WTC11 (cell line): ENCODE data around the gene ADCY2. TPM values are rescaled to one million over a fixed set of nuclear protein-coding genes. Genes with fewer than 3 reads are reported as not detected.

ENCODE experiments used
- ATAC-seq: fragments of 200-7000 bp; cut with Tn5 transposase; 2 replicates; pipeline ENCODE4 v1.10.0; 2021; ENCODE audit warnings: mild to moderate bottlenecking, moderate library complexity
- CTCF ChIA-PET: fragments of 300-600 bp; sonication (Branson Sonifier 250); formaldehyde crosslinking; loops from one replicate; lab custom pipeline; 2021; ENCODE audit warnings: antibody characterized with exemption; lab: Charles Lee
- POLR2A ChIA-PET: fragments of 350-600 bp; sonication (Branson Sonifier 250); formaldehyde crosslinking; loops from one replicate; lab custom pipeline; 2021; ENCODE audit warnings: antibody characterized with exemption; lab: Charles Lee
- DNase-seq: peaks from one replicate; pipeline ENCODE4 v3.0.0; 2021; ENCODE audit warnings: low spot score
- H3K27ac Mint-ChIP-seq: 2 replicates; pipeline ENCODE4 v1.8.0; 2021; ENCODE audit warnings: mixed read lengths
- H3K27me3 Mint-ChIP-seq: 2 replicates; pipeline ENCODE4 v1.8.0; 2021; ENCODE audit warnings: low read depth, mild to moderate bottlenecking, moderate library complexity, mixed read lengths
- H3K36me3 Mint-ChIP-seq: 2 replicates; pipeline ENCODE4 v1.8.0; 2021; ENCODE audit warnings: mixed read lengths
- H3K4me1 Mint-ChIP-seq: 2 replicates; pipeline ENCODE4 v1.8.0; 2022; ENCODE audit warnings: mixed read lengths
- H3K4me3 Mint-ChIP-seq: 2 replicates; pipeline ENCODE4 v1.8.0; 2021; ENCODE audit warnings: mild to moderate bottlenecking, moderate library complexity, mixed read lengths
- H3K9me3 Mint-ChIP-seq: 2 replicates; pipeline ENCODE4 v1.8.0; 2021; ENCODE audit warnings: mixed read lengths
- AFF4 ChIP-seq: sonication (generic); formaldehyde crosslinking; IDR thresholded peaks from 2 replicates; pipeline ENCODE4 v1.8.1; 2023; ENCODE audit warnings: mild to moderate bottlenecking, missing genetic modification reagents, borderline replicate concordance
- ARID4B ChIP-seq: sonication (generic); formaldehyde crosslinking; IDR thresholded peaks from 2 replicates; pipeline ENCODE4 v1.8.0; 2023; ENCODE audit warnings: missing genetic modification reagents, mild to moderate bottlenecking, borderline replicate concordance
- GRHL2 ChIP-seq: fragments of 250-450 bp; sonication (Bioruptor Pico); IDR thresholded peaks from 2 replicates; pipeline ENCODE4 v1.8.0; 2022; ENCODE audit warnings: mild to moderate bottlenecking, moderate library complexity; ENCODE audit not compliant: insufficient replicate concordance, severe bottlenecking
- MAX ChIP-seq: sonication (generic); formaldehyde crosslinking; IDR thresholded peaks from 2 replicates; pipeline ENCODE4 v1.8.0; 2022; ENCODE audit warnings: mild to moderate bottlenecking, missing genetic modification reagents
- NFATC4 ChIP-seq: fragments of 250-450 bp; sonication (Bioruptor Pico); IDR thresholded peaks from 2 replicates; pipeline ENCODE4 v1.9.0; 2021; ENCODE audit warnings: mild to moderate bottlenecking
- ZNF416 ChIP-seq: fragments of 250-450 bp; sonication (Bioruptor Pico); IDR thresholded peaks from 2 replicates; pipeline ENCODE4 v1.9.0; 2021; ENCODE audit warnings: mild to moderate bottlenecking, inconsistent platforms
- ZNF671 ChIP-seq: fragments of 250-450 bp; sonication (Bioruptor Pico); IDR thresholded peaks from 2 replicates; pipeline ENCODE4 v1.8.0; 2021; ENCODE audit warnings: mild to moderate bottlenecking
- total RNA-seq: library from RNA; stranded (reverse); gene quantifications from 3 replicates; pipeline ENCODE4 v1.2.3, GENCODE V29; 2021
- TF ChIP-seq, protein P1 (sequence below): fragments of 250-450 bp; sonication (Bioruptor Pico); IDR thresholded peaks from 2 replicates; pipeline ENCODE4 v1.9.0; 2021; ENCODE audit warnings: moderate library complexity, mild to moderate bottlenecking, inconsistent platforms, borderline replicate concordance
- TF ChIP-seq, protein P2 (sequence below): sonication (generic); formaldehyde crosslinking; IDR thresholded peaks from 2 replicates; pipeline ENCODE4 v1.8.1; 2023; ENCODE audit warnings: mild to moderate bottlenecking, missing genetic modification reagents
- TF ChIP-seq, protein P3 (sequence below): fragments of 250-450 bp; sonication (Bioruptor Pico); conservative IDR thresholded peaks from 2 replicates; pipeline ENCODE4 v1.9.0; 2021; ENCODE audit warnings: mild to moderate bottlenecking

Gene ADCY2
- total RNA-seq, 1 experiment from 2014 or later, result 142 TPM

DNA sequence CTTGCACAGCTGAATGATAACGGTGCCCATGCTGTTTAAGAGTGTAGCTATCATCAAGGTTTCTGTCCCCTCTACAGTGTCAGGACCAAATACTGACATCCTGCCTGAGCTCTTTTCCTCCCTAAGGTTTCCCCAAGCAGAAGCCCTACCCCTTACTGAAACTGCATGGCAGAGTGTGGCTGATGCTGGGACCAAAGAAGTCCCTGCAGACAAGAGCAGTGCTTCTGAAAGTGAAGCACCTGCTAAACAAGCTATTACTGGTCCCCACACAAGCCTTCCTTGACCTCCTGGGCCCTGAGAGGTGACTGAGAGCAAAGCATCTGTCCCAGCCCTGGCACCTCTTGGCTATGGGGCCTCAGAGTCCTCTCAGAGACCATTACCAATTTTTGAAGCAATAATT is 398.9 kb downstream of the ADCY2 start (continued):
- TF ChIP-seq, protein P1, sequence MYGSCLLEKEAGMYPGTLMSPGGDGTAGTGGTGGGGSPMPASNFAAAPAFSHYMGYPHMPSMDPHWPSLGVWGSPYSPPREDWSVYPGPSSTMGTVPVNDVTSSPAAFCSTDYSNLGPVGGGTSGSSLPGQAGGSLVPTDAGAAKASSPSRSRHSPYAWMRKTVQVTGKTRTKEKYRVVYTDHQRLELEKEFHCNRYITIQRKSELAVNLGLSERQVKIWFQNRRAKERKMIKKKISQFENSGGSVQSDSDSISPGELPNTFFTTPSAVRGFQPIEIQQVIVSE (CRISPR knock-in tag), result no peak

GRCh38 chr5:7795306-7795705 is 399.4 kb downstream of the ADCY2 start:
- Mint-ChIP-seq H3K9me3 (no peaks in the 10 kb centered on the region), H3K27ac (no peak overlapping the region; the same call in 1 of the 2 replicates), H3K4me1 (peaks cover 21% of the 10 kb centered on the region), H3K27me3 (no peaks in the 10 kb centered on the region), H3K36me3 (peaks cover 30% of the 10 kb centered on the region), H3K4me3 (no peak overlapping the region)
- ChIA-PET CTCF (interaction anchor here (1.2 kb wide), 1 partner anchor 40 kb away, joined by 4 read pairs; no protein-coding TSS in a partner anchor), POLR2A (no interaction called here)
- TF ChIP-seq NFATC4 (CRISPR knock-in tag), result no peak
- no peak for TF ChIP-seq MAX (CRISPR knock-in tag)
- TF ChIP-seq GRHL2 (CRISPR knock-in tag), result no peak
- TF ChIP-seq, protein P2, sequence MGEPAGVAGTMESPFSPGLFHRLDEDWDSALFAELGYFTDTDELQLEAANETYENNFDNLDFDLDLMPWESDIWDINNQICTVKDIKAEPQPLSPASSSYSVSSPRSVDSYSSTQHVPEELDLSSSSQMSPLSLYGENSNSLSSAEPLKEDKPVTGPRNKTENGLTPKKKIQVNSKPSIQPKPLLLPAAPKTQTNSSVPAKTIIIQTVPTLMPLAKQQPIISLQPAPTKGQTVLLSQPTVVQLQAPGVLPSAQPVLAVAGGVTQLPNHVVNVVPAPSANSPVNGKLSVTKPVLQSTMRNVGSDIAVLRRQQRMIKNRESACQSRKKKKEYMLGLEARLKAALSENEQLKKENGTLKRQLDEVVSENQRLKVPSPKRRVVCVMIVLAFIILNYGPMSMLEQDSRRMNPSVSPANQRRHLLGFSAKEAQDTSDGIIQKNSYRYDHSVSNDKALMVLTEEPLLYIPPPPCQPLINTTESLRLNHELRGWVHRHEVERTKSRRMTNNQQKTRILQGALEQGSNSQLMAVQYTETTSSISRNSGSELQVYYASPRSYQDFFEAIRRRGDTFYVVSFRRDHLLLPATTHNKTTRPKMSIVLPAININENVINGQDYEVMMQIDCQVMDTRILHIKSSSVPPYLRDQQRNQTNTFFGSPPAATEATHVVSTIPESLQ (CRISPR knock-in tag), result no peak
- TF ChIP-seq ZNF671 (CRISPR knock-in tag), result no peak
- no peak for TF ChIP-seq ZNF416 (CRISPR knock-in tag)
- TF ChIP-seq AFF4 (CRISPR knock-in tag), result no peak
- TF ChIP-seq, protein P3, sequence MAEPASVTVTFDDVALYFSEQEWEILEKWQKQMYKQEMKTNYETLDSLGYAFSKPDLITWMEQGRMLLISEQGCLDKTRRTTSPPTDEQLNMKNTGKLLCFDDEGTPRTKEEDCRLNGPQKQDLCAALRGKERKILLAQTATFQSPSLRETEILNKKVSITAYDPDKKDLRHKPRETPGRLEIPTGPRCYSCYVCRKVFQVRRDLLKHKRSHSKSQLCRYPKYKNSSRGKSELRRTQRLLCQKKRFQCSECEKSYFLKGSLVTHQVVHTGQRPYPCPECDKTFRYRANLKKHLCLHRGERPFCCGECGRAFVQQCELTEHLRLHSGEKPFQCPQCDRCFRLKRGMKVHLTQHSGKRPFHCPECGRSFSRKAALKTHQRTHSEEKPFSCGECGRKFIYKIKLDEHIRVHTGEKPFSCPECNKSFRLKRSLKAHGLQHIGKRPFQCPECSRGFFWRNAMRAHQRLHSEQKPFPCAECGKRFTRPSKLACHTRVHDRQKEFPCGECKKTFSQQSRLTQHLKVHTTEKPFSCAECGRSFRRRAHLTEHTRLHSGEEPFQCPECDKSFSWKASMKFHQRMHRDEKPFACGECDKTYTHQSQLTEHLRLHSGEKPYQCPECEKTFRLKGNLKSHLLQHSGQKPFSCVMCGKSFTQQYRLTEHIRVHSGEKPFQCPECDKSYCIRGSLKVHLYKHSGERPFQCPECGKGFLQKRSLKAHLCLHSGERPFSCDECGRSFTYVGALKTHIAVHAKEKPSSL, result no peak
- no peak for TF ChIP-seq ARID4B (CRISPR knock-in tag)
- ATAC-seq (no peak; the same call in 1 of the 2 replicates), DNase-seq (no peak)
